ENCODE measurements around the gene EOLA1.

- TF ChIP-seq CTCF (conservative IDR thresholded peaks at IDR 0.05; ENCODE audit: low read depth in 2 of 2) (peak in 1 of 2 experiments; percentile 27; a peak in 1 of 4 replicates), EZH2 (IDR thresholded peaks at IDR 0.05; ENCODE audit: low read depth, unreplicated experiment) (no peak), ZNF114 (CRISPR knock-in tag; IDR thresholded peaks at IDR 0.05) (no peak), POLR2AphosphoS5 (IDR thresholded peaks at IDR 0.05; ENCODE audit: low read depth) (no peak), REST (IDR thresholded peaks at IDR 0.05; ENCODE audit: unreplicated experiment) (no peak), EZH2phosphoT487 (IDR thresholded peaks at IDR 0.05; ENCODE audit: unreplicated experiment) (no peak), CREB1 (CRISPR knock-in tag; IDR thresholded peaks at IDR 0.05; ENCODE audit: low read depth) (no peak), ZNF462 (CRISPR knock-in tag; IDR thresholded peaks at IDR 0.05) (no peak), NANOG (IDR thresholded peaks at IDR 0.05; ENCODE audit: borderline replicate concordance) (no peak), JUNB (IDR thresholded peaks at IDR 0.05; ENCODE audit: unreplicated experiment) (no peak)
These were observed 30.4 kb upstream of the EOLA1 start for GRCh38 chrX:149510386-149510785.

All from GM23338 (cell line).